ENCODE measurements around the gene BEGAIN. TPM values are rescaled to one million over a fixed set of nuclear protein-coding genes. Genes with fewer than 3 reads are reported as not detected.

The BEGAIN gene
- total RNA-seq, 2 donors from 2014 or later = 0.91 to 1.3 TPM

GRCh38 chr14:100532906-100533655, 54.1 kb downstream of the BEGAIN start:
- no peaks in the 10 kb centered on the region for H3K9me3 Mint-ChIP-seq
- 90 to 95% methylated on average over 5 to 11 of the region's 11 CpGs for WGBS, 2 experiments (ENCODE audit: insufficient coverage in 1 of 2, insufficient read length in 1 of 2)
- H3K4me3 Mint-ChIP-seq = no peak overlapping the region
- TF ChIP-seq, protein P1, sequence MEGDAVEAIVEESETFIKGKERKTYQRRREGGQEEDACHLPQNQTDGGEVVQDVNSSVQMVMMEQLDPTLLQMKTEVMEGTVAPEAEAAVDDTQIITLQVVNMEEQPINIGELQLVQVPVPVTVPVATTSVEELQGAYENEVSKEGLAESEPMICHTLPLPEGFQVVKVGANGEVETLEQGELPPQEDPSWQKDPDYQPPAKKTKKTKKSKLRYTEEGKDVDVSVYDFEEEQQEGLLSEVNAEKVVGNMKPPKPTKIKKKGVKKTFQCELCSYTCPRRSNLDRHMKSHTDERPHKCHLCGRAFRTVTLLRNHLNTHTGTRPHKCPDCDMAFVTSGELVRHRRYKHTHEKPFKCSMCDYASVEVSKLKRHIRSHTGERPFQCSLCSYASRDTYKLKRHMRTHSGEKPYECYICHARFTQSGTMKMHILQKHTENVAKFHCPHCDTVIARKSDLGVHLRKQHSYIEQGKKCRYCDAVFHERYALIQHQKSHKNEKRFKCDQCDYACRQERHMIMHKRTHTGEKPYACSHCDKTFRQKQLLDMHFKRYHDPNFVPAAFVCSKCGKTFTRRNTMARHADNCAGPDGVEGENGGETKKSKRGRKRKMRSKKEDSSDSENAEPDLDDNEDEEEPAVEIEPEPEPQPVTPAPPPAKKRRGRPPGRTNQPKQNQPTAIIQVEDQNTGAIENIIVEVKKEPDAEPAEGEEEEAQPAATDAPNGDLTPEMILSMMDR (conservative IDR thresholded peaks at IDR 0.05) = no peak
- H3K9ac ChIP-seq (ENCODE audit: extremely low read depth, low read length, poor library complexity, severe bottlenecking) = no peak overlapping the region
- H3K4me3 ChIP-seq (ENCODE audit: low read length) = no peak overlapping the region
- H3K36me3 ChIP-seq (ENCODE audit: control insufficient read depth, insufficient read depth, low read length) = no peaks in the 10 kb centered on the region
- no peak for DNase-seq
- no peak overlapping the region for H3K27ac ChIP-seq (ENCODE audit: low read depth, low read length)
- H3K36me3 Mint-ChIP-seq (ENCODE audit: low read depth) = no peaks in the 10 kb centered on the region
- H3K4me1 ChIP-seq (ENCODE audit: control insufficient read depth, insufficient read depth, low read length) = no peaks in the 10 kb centered on the region
- H3K27me3 ChIP-seq (ENCODE audit: control insufficient read depth, insufficient read depth, low read length, poor library complexity, severe bottlenecking) = no peaks in the 10 kb centered on the region
- no peak overlapping the region for H3K27ac Mint-ChIP-seq
- H3K4me1 Mint-ChIP-seq = no peaks in the 10 kb centered on the region
- no peaks in the 10 kb centered on the region for H3K27me3 Mint-ChIP-seq (ENCODE audit: insufficient read depth)
- H3K9me3 ChIP-seq (ENCODE audit: control insufficient read depth, low read length) = no peaks in the 10 kb centered on the region

GRCh38 chr14:100532154-100532861, 54.9 kb downstream of the BEGAIN start:
- no peak overlapping the region for H3K9ac ChIP-seq (ENCODE audit: extremely low read depth, low read length, poor library complexity, severe bottlenecking)
- H3K4me3 ChIP-seq (ENCODE audit: low read length) = no peak overlapping the region
- Mint-ChIP-seq H3K36me3 (ENCODE audit: low read depth) (no peaks in the 10 kb centered on the region), H3K9me3 (no peaks in the 10 kb centered on the region), H3K4me1 (no peaks in the 10 kb centered on the region), H3K27ac (no peak overlapping the region), H3K4me3 (no peak overlapping the region), H3K27me3 (ENCODE audit: insufficient read depth) (no peaks in the 10 kb centered on the region)
- H3K9me3 ChIP-seq (ENCODE audit: control insufficient read depth, low read length) = no peaks in the 10 kb centered on the region
- TF ChIP-seq, protein P1 (conservative IDR thresholded peaks at IDR 0.05) = no peak
- H3K4me1 ChIP-seq (ENCODE audit: control insufficient read depth, insufficient read depth, low read length) = no peaks in the 10 kb centered on the region
- H3K36me3 ChIP-seq (ENCODE audit: control insufficient read depth, insufficient read depth, low read length) = no peaks in the 10 kb centered on the region
- no peak for DNase-seq
- H3K27ac ChIP-seq (ENCODE audit: low read depth, low read length) = no peak overlapping the region
- 88 to 93% methylated on average over 4 to 12 of the region's 12 CpGs for WGBS, 2 experiments (ENCODE audit: insufficient coverage in 1 of 2, insufficient read length in 1 of 2)
- H3K27me3 ChIP-seq (ENCODE audit: control insufficient read depth, insufficient read depth, low read length, poor library complexity, severe bottlenecking) = no peaks in the 10 kb centered on the region

DNA sequence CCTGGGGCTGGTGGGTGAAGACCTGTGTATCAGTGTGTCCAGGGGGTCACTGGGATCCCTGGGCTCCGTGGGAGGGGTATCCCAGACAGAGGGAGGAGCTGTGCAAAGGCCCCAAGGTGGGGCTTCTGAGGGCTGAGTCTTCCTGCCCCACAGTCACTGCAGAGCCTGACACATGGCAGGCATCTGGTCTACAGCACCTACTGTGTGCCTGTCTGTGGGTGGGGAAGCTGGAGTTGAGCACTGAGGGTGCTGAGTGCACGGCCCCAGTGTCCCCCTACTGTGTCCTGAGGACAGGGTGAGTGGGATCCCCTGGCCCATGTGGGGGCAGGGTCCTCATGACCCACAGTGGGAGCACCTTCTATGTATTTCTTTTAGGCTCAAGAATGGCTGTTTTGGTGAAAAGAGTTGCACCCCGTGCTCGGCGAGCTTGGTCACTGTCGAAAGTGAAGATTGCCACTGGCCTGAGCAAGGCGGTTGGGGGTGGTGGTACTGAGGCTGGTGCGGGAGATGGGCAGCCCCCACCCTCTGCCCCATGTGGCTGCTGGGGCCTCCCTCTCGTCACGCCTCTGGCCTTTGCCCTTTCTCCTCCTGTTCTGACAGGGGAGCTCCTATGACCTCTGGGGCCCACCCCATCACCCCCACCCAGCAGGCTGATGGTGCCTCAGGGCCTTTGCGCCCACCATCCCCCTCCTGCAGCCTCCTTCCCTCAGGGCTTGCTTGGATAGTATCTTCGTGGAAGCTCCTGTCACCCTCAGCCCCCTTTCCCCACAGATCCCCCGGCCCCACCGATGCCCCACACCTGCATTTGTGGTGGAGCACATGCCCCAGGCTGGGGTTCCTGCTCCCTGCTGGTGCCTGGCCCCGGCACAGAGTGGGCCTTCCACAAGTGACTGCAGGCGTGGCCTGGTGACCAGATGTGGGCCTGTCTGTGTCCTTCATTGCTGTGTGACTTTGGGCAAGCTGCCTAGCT, 55.8 kb downstream of the BEGAIN start:
- no peaks in the 10 kb centered on the region for H3K4me1 Mint-ChIP-seq
- no peak overlapping the region for H3K27ac ChIP-seq (ENCODE audit: low read depth, low read length)
- no peak for DNase-seq
- H3K4me1 ChIP-seq (ENCODE audit: control insufficient read depth, insufficient read depth, low read length) = no peaks in the 10 kb centered on the region
- no peak overlapping the region for H3K4me3 ChIP-seq (ENCODE audit: low read length)
- no peak overlapping the region for H3K4me3 Mint-ChIP-seq
- TF ChIP-seq, protein P1 (conservative IDR thresholded peaks at IDR 0.05) = no peak
- H3K36me3 Mint-ChIP-seq (ENCODE audit: low read depth) = no peaks in the 10 kb centered on the region
- no peaks in the 10 kb centered on the region for H3K9me3 Mint-ChIP-seq
- peak overlapping the region; percentile 35 for H3K27ac Mint-ChIP-seq
- H3K27me3 ChIP-seq (ENCODE audit: control insufficient read depth, insufficient read depth, low read length, poor library complexity, severe bottlenecking) = no peaks in the 10 kb centered on the region
- H3K9me3 ChIP-seq (ENCODE audit: control insufficient read depth, low read length) = no peaks in the 10 kb centered on the region
- peaks cover 8% of the 10 kb centered on the region for H3K36me3 ChIP-seq (ENCODE audit: control insufficient read depth, insufficient read depth, low read length)
- H3K9ac ChIP-seq (ENCODE audit: extremely low read depth, low read length, poor library complexity, severe bottlenecking) = no peak overlapping the region
- 94 to 96% methylated on average over 9 to 16 of the region's 16 CpGs for WGBS, 2 experiments (ENCODE audit: insufficient coverage in 1 of 2, insufficient read length in 1 of 2)
- H3K27me3 Mint-ChIP-seq (ENCODE audit: insufficient read depth) = no peaks in the 10 kb centered on the region
